Endothelial cell of umbilical vein (primary cell): ENCODE data around the gene PTCD1. TPM values are rescaled to one million over a fixed set of nuclear protein-coding genes. Genes with fewer than 3 reads are reported as not detected.
"Not testable (repeated sequence)": the region's sequence is repeated elsewhere in the genome, so short reads cannot be mapped to it uniquely, and the experiment has no call there.

ENCODE experiments used
- BruUV-seq: library from RNA; stranded (reverse); fragments of 400-500 nt; replicated peaks from 2 replicates; lab custom pipeline; 2021; lab: Mats Ljungman, UMichigan
- CTCF ChIA-PET: fragments of 300-600, 350-600 bp; sonication (Branson Sonifier 250); formaldehyde crosslinking; loops from one replicate; lab custom pipeline; 2021; ENCODE audit warnings: antibody characterized with exemption, inconsistent platforms; lab: Charles Lee
- POLR2A ChIA-PET: fragments of 300-600, 350-600 bp; sonication (Branson Sonifier 250); formaldehyde crosslinking; loops from one replicate; lab custom pipeline; 2021; ENCODE audit warnings: antibody characterized with exemption, inconsistent platforms; lab: Charles Lee
- DNase-seq: peaks from one replicate; pipeline ENCODE4 v3.0.0-alpha.2; 2011; ENCODE audit warnings: low read depth, low spot score
- FAIRE-seq: peaks from 2 replicates; lab custom pipeline; 2011; peaks lifted over from hg19 to GRCh38; lab: Jason Lieb, UNC
- H2AFZ ChIP-seq: 2 replicates; pipeline ENCODE4 v1.6.0; 2012; ENCODE audit warnings: low read depth, low read length, control low read depth, inconsistent platforms
- H3K27ac ChIP-seq: 2 replicates; pipeline ENCODE4 v1.5.1; 2011; ENCODE audit warnings: low read depth, mild to moderate bottlenecking, control low read depth, low read length, moderate library complexity; ENCODE audit not compliant: insufficient read depth
- H3K27me3 ChIP-seq, 2 experiments: 2 replicates each; pipeline versions ENCODE4 v1.6.0 to v1.6.1; 2011; ENCODE audit warnings: low read length in 2 of 2, mixed read lengths in 1 of 2; ENCODE audit not compliant: control insufficient read depth in 2 of 2, insufficient read depth in 2 of 2
- H3K36me3 ChIP-seq, 2 experiments: 2 replicates in 1 of 2; 3 replicates in 1 of 2; pipeline ENCODE4 v1.5.1; 2011; ENCODE audit warnings: low read length in 2 of 2, mild to moderate bottlenecking in 1 of 2, moderate library complexity in 1 of 2; ENCODE audit not compliant: control insufficient read depth in 2 of 2, insufficient read depth in 2 of 2; ENCODE audit errors: extremely low read depth in 1 of 2
- H3K4me1 ChIP-seq: 3 replicates; pipeline ENCODE4 v1.5.1; 2011; ENCODE audit warnings: mild to moderate bottlenecking, low read length; ENCODE audit not compliant: control insufficient read depth, insufficient read depth; ENCODE audit errors: extremely low read depth
- H3K4me2 ChIP-seq: 2 replicates; pipeline ENCODE4 v1.6.1; 2011; ENCODE audit warnings: low read length, control low read depth, mixed read lengths; ENCODE audit not compliant: insufficient read depth
- H3K4me3 ChIP-seq, 3 experiments: fragments of 200-600 bp in 1 of 3; sonication (generic), shearing (Covaris generic) in 1 of 3; replicated peaks in 1 of 3; 2 replicates each; pipeline ENCODE4 v1.5.1; 2011 to 2016; ENCODE audit warnings: control low read depth in 3 of 3, low read length in 3 of 3, mild to moderate bottlenecking in 2 of 3, inconsistent platforms in 1 of 3, low read depth in 1 of 3, moderate library complexity in 1 of 3; ENCODE audit not compliant: insufficient read depth in 1 of 3
- H3K79me2 ChIP-seq: 2 replicates; pipeline ENCODE4 v1.6.0; 2012; ENCODE audit warnings: low read length, inconsistent platforms; ENCODE audit not compliant: control insufficient read depth, insufficient read depth
- H3K9ac ChIP-seq: replicated peaks from 2 replicates; pipeline ENCODE3; 2011; ENCODE audit warnings: low read length, control low read depth; ENCODE audit not compliant: insufficient read depth; ENCODE audit errors: extremely low read depth
- H3K9me1 ChIP-seq: replicated peaks from 3 replicates; pipeline ENCODE4 v1.6.0; 2011; ENCODE audit warnings: mild to moderate bottlenecking, low read length; ENCODE audit not compliant: control insufficient read depth, insufficient read depth; ENCODE audit errors: extremely low read depth
- H3K9me3 ChIP-seq: replicated peaks from 2 replicates; pipeline ENCODE4 v1.5.1; 2012; ENCODE audit warnings: low read length, inconsistent platforms; ENCODE audit not compliant: control insufficient read depth, insufficient read depth
- H4K20me1 ChIP-seq: replicated peaks from 2 replicates; pipeline ENCODE3; 2011; ENCODE audit warnings: mild to moderate bottlenecking, low read length; ENCODE audit not compliant: control insufficient read depth, insufficient read depth; ENCODE audit errors: extremely low read depth
- EZH2 ChIP-seq: IDR thresholded peaks from 2 replicates; pipeline ENCODE4 v1.6.1; 2012; ENCODE audit warnings: borderline replicate concordance, low read depth, mild to moderate bottlenecking, moderate library complexity, low read length, inconsistent platforms; ENCODE audit not compliant: severe bottlenecking
- JUN ChIP-seq: IDR thresholded peaks from 2 replicates; pipeline ENCODE4 v1.6.1; 2011; ENCODE audit warnings: borderline replicate concordance, low read depth; ENCODE audit not compliant: insufficient read length, insufficient read depth
- dilution Hi-C: fragments of 300-500 bp; cut with MboI; formaldehyde crosslinking; loops from one replicate; pipeline ENCODE4 v1.15.0; 2019; ENCODE audit warnings: low sequenced_read_pairs; ENCODE audit not compliant: extremely low pct_ligation_motif_present
- intact Hi-C: fragments of 100-400 bp; cut with micrococcal nuclease; formaldehyde crosslinking; loops from one replicate; pipeline ENCODE4 v1.10.0; 2022
- polyA plus RNA-seq, 4 experiments: library from polyadenylated mRNA; depleted of rRNA in 3 of 4; stranded (reverse) in 3 of 4; unstranded in 1 of 4; fragments of >200 nt; gene quantifications; 2 replicates each; pipeline versions ENCODE4 v1.2.1 to v1.2.3, GENCODE V29; 2011 to 2012; ENCODE audit warnings: missing spikeins in 1 of 4
- total RNA-seq: library from RNA; stranded (reverse); gene quantifications from 2 replicates; pipeline ENCODE4 v1.2.3, GENCODE V29; 2021

Gene PTCD1
- total and polyA plus RNA-seq, 2 donors (not counting 3 experiments of a cell fraction or from before 2014, with no cell fraction given), result 3.8 to 9.6 TPM

DNA sequence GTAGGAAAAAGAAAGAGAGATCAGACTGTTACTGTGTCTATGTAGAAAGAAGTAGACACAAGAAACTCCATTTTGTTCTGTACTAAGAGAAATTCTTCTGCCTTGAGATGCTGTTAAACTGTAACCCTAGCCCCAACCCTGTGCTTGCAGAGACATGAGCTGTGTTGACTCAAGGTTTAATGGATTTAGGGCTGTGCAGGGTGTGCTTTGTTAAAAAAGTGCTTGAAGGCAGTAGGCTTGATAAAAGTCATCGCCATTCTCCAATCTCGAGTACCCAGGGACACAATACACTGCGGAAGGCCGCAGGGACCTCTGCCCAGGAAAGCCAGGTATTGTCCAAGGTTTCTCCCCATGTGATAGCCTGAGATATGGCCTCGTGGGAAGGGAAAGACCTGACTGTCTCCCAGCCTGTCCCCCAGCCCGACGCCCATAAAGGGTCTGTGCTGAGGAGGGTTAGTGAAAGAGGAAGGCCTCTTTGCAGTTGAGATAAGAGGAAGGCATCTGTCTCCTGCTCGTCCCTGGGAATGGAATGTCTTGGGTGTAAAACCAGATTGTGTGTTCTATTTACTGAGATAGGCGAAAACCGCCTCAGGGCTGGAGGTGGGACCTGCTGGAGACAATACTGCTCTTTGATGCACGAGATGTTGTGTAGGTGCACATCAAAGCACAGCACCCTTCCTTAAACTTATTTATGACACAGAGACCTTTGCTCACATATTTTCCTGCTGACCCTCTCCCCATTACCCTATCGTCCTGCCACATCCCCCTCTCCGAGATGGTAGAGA is 6.7 kb downstream of the PTCD1 start:
- H3K9ac ChIP-seq, H3K27ac ChIP-seq, POLR2A ChIA-PET, H3K79me2 ChIP-seq, H3K4me1 ChIP-seq, H3K4me3 ChIP-seq, H3K27me3 ChIP-seq, BruUV-seq, CTCF ChIA-PET, FAIRE-seq, H3K4me2 ChIP-seq, H3K9me3 ChIP-seq, DNase-seq, H2AFZ ChIP-seq, intact Hi-C loops, H4K20me1 ChIP-seq, dilution Hi-C loops, H3K9me1 ChIP-seq: not testable (repeated sequence)
- peaks cover 4 to 39% of the 10 kb centered on the region in 2 experiments for H3K36me3 ChIP-seq

- H3K36me3 ChIP-seq, result peaks cover 4 to 42% of the 10 kb centered on the region in 2 experiments
- TF ChIP-seq EZH2 (no peak), JUN (no peak)
- H3K4me3 ChIP-seq, result no peak overlapping the region
- no peak overlapping the region for H2AFZ ChIP-seq
- H3K9me3 ChIP-seq, result no peaks in the 10 kb centered on the region
- no peaks in the 10 kb centered on the region for H3K4me1 ChIP-seq
- FAIRE-seq (no peak), DNase-seq (no peak)
- H3K9ac ChIP-seq, result no peak overlapping the region
- no peak overlapping the region for H3K4me2 ChIP-seq
- intact Hi-C loops (no loop called here), dilution Hi-C loops (no loop called here)
- no peaks in the 10 kb centered on the region for H4K20me1 ChIP-seq
- no peaks in the 10 kb centered on the region for H3K27me3 ChIP-seq
- POLR2A ChIA-PET, result no interaction called here
- H3K79me2 ChIP-seq, result no peaks in the 10 kb centered on the region
- BruUV-seq, result no TSS peak
- CTCF ChIA-PET, result no interaction called here
- H3K9me1 ChIP-seq, result no peaks in the 10 kb centered on the region
- no peak overlapping the region for H3K27ac ChIP-seq
These were observed 8.8 kb downstream of the PTCD1 start for GRCh38 chr7:99429756-99430155.
